HCT116 (cell line): Measurements from ENCODE around the gene DDX56. TPM values are rescaled to one million over a fixed set of nuclear protein-coding genes. Genes with fewer than 3 reads are reported as not detected.
A peak's percentile ranks its signal among the peaks of the same experiment; 100 is the strongest.

Experiments
- ATAC-seq: fragments of 200-7000 bp; cut with Tn5 transposase; 2 replicates; pipeline ENCODE4 v1.9.1; 2020; ENCODE audit warnings: mild to moderate bottlenecking, moderate library complexity
- BruUV-seq: library from RNA; stranded (reverse); fragments of 400-500 nt; replicated peaks from 2 replicates; lab custom pipeline; 2021; lab: Mats Ljungman, UMichigan
- CTCF ChIA-PET: fragments of 300-600 bp; sonication (Branson Sonifier 250); formaldehyde crosslinking; loops from one replicate; lab custom pipeline; 2021; ENCODE audit warnings: antibody characterized with exemption; lab: Charles Lee
- POLR2A ChIA-PET: fragments of 300-600, 350-600 bp; sonication (Branson Sonifier 250); formaldehyde crosslinking; loops from one replicate; lab custom pipeline; 2021; ENCODE audit warnings: antibody characterized with exemption; lab: Charles Lee
- RAD21 ChIA-PET, 2 experiments: fragments of 300-600 bp; sonication (Branson Sonifier 250); formaldehyde crosslinking; loops; one replicate each; lab custom pipeline; 2023; ENCODE audit warnings: low total read pairs in 2 of 2; ENCODE audit not compliant: uncharacterized antibody in 2 of 2, unreplicated experiment in 2 of 2, low non-redundant PET in 1 of 2; lab: Charles Lee
- DNase-seq: peaks from one replicate; pipeline ENCODE4 v3.0.0-alpha.2; 2010; ENCODE audit warnings: low read depth, low spot score
- H2AFZ ChIP-seq: fragments of 200-600 bp; shearing (Covaris generic), sonication (generic); 2 replicates; pipeline ENCODE4 v1.6.1; 2017; ENCODE audit warnings: low read depth, mixed run types, mixed read lengths, antibody characterized with exemption, low read length; ENCODE audit not compliant: poor library complexity, severe bottlenecking
- H3K27ac ChIP-seq: 2 replicates; pipeline ENCODE4 v1.5.1; 2012; ENCODE audit warnings: low read depth, low read length
- H3K27me3 ChIP-seq: fragments of 200-600 bp; sonication (generic); 2 replicates; pipeline ENCODE4 v1.6.1; 2016; ENCODE audit warnings: mixed run types, low read length, mixed read lengths; ENCODE audit not compliant: insufficient read depth
- H3K36me3 ChIP-seq, 2 experiments: fragments of 200-500 bp in 1 of 2; fragments of 200-600 bp in 1 of 2; sonication (Bioruptor generic) in 1 of 2; sonication (generic) in 1 of 2; 2 replicates each; pipeline versions ENCODE4 v1.5.1 to v1.6.1; 2014 to 2016; ENCODE audit warnings: low read length in 2 of 2, inconsistent platforms in 1 of 2, mixed read lengths in 1 of 2, mixed run types in 1 of 2; ENCODE audit not compliant: insufficient read depth in 2 of 2, control insufficient read depth in 1 of 2
- H3K4me1 ChIP-seq, 2 experiments: fragments of 200-600 bp in 1 of 2; sonication (generic) in 1 of 2; 2 replicates each; pipeline versions ENCODE4 v1.5.1 to v1.6.1; 2012 to 2017; ENCODE audit warnings: low read length in 2 of 2, inconsistent platforms in 1 of 2, mild to moderate bottlenecking in 1 of 2, mixed read lengths in 1 of 2, mixed run types in 1 of 2, moderate library complexity in 1 of 2; ENCODE audit not compliant: insufficient read depth in 2 of 2, control insufficient read depth in 1 of 2
- H3K4me2 ChIP-seq: fragments of 200-600 bp; sonication (generic); 2 replicates; pipeline ENCODE4 v1.6.1; 2017; ENCODE audit warnings: mixed run types, low read length, mixed read lengths
- H3K4me3 ChIP-seq, 2 experiments: fragments of 200-600 bp in 1 of 2; sonication (generic) in 1 of 2; replicated peaks in 1 of 2; 2 replicates each; pipeline ENCODE4 v1.5.1; 2011 to 2016; ENCODE audit warnings: low read length in 2 of 2, control low read depth in 1 of 2, low read depth in 1 of 2, mild to moderate bottlenecking in 1 of 2, mixed read lengths in 1 of 2, mixed run types in 1 of 2
- H3K79me2 ChIP-seq: fragments of 200-600 bp; sonication (generic); 2 replicates; pipeline ENCODE4 v1.6.1; 2017; ENCODE audit warnings: mild to moderate bottlenecking, mixed run types, low read length, moderate library complexity, mixed read lengths; ENCODE audit not compliant: insufficient read depth
- H3K9ac ChIP-seq: fragments of 200-600 bp; sonication (generic); 2 replicates; pipeline ENCODE4 v1.6.1; 2016; ENCODE audit warnings: low read length, mixed read lengths
- H3K9me2 ChIP-seq: fragments of 200-600 bp; sonication (generic), shearing (Covaris generic); 2 replicates; pipeline ENCODE4 v1.6.1; 2017; ENCODE audit warnings: mixed run types, mild to moderate bottlenecking, moderate library complexity; ENCODE audit not compliant: insufficient read depth
- H3K9me3 ChIP-seq, 2 experiments: fragments of 200-500 bp in 1 of 2; fragments of 200-600 bp in 1 of 2; sonication (Bioruptor generic) in 1 of 2; sonication (generic) in 1 of 2; 2 replicates each; pipeline ENCODE4 v1.6.1; 2014 to 2017; ENCODE audit warnings: low read length in 2 of 2, mixed read lengths in 2 of 2, inconsistent platforms in 1 of 2, low read depth in 1 of 2, mild to moderate bottlenecking in 1 of 2, mixed run types in 1 of 2, moderate library complexity in 1 of 2; ENCODE audit not compliant: control insufficient read depth in 1 of 2, insufficient read depth in 1 of 2
- H4K20me1 ChIP-seq: fragments of 200-600 bp; sonication (generic), shearing (Covaris generic); 2 replicates; pipeline ENCODE4 v1.6.1; 2017; ENCODE audit warnings: mixed run types, mild to moderate bottlenecking, moderate library complexity; ENCODE audit not compliant: insufficient read depth
- ATF3 ChIP-seq: IDR thresholded peaks from 2 replicates; pipeline ENCODE4 v1.6.1; 2012
- CEBPB ChIP-seq: IDR thresholded peaks from 2 replicates; pipeline ENCODE4 v1.6.1; 2012; ENCODE audit warnings: low read depth
- CTCF ChIP-seq, 3 experiments: fragments of 200-600 bp in 1 of 3; sonication (generic) in 1 of 3; IDR thresholded peaks in 2 of 3; conservative IDR thresholded peaks in 1 of 3; 2 replicates each; pipeline ENCODE4 v1.5.1; 2012 to 2017; ENCODE audit warnings: low read depth in 2 of 3, low read length in 2 of 3, antibody characterized with exemption in 1 of 3, borderline replicate concordance in 1 of 3, control low read depth in 1 of 3, mild to moderate bottlenecking in 1 of 3, mixed read lengths in 1 of 3, mixed run types in 1 of 3, moderate library complexity in 1 of 3; ENCODE audit not compliant: insufficient read depth in 1 of 3
- EGR1 ChIP-seq: IDR thresholded peaks from 2 replicates; pipeline ENCODE4 v1.6.1; 2012; ENCODE audit warnings: low read depth
- ELF1 ChIP-seq: IDR thresholded peaks from 2 replicates; pipeline ENCODE4 v1.6.1; 2012; ENCODE audit warnings: low read depth, borderline replicate concordance
- EZH2phosphoT487 ChIP-seq: fragments of 200-600 bp; IDR thresholded peaks from 2 replicates; pipeline ENCODE4 v1.6.1; 2018; ENCODE audit warnings: antibody characterized with exemption, borderline replicate concordance
- FOSL1 ChIP-seq: IDR thresholded peaks from 2 replicates; pipeline ENCODE4 v1.6.1; 2012; ENCODE audit warnings: low read depth
- JUND ChIP-seq: IDR thresholded peaks from 2 replicates; pipeline ENCODE4 v1.6.1; 2012
- POLR2A ChIP-seq: IDR thresholded peaks from 2 replicates; pipeline ENCODE4 v1.7.0; 2011; ENCODE audit warnings: borderline replicate concordance; ENCODE audit not compliant: insufficient read depth, insufficient read length; ENCODE audit errors: extremely low read depth
- RAD21 ChIP-seq: IDR thresholded peaks from 2 replicates; pipeline ENCODE4 v1.6.1; 2012; ENCODE audit warnings: low read depth, mild to moderate bottlenecking
- SIN3A ChIP-seq: IDR thresholded peaks from 2 replicates; pipeline ENCODE4 v1.6.1; 2012; ENCODE audit warnings: low read depth
- SP1 ChIP-seq: IDR thresholded peaks from 2 replicates; pipeline ENCODE4 v1.6.1; 2012; ENCODE audit warnings: low read depth
- SRF ChIP-seq: IDR thresholded peaks from 2 replicates; pipeline ENCODE4 v1.6.1; 2012; ENCODE audit warnings: low read depth
- TCF7L2 ChIP-seq: IDR thresholded peaks from 2 replicates; pipeline ENCODE4 v1.7.0; 2011; ENCODE audit warnings: borderline replicate concordance, inconsistent platforms; ENCODE audit not compliant: insufficient read depth, insufficient read length; ENCODE audit errors: extremely low read depth
- YY1 ChIP-seq: IDR thresholded peaks from 2 replicates; pipeline ENCODE4 v1.6.1; 2011; ENCODE audit warnings: low read length, low read depth, moderate library complexity, mild to moderate bottlenecking; ENCODE audit not compliant: insufficient replicate concordance; ENCODE audit errors: extremely low read depth
- ZBTB33 ChIP-seq: IDR thresholded peaks from 2 replicates; pipeline ENCODE4 v1.6.1; 2011; ENCODE audit warnings: mild to moderate bottlenecking, low read length, moderate library complexity; ENCODE audit not compliant: insufficient replicate concordance; ENCODE audit errors: extremely low read depth
- ZFX ChIP-seq: fragments of 450-650 bp; IDR thresholded peaks from 2 replicates; pipeline ENCODE4 v1.6.1; 2017
- intact Hi-C: fragments of 100-400 bp; cut with micrococcal nuclease; formaldehyde crosslinking; loops from 2 replicates; pipeline ENCODE4 v1.10.0; 2022
- total RNA-seq: library from RNA; stranded (reverse); gene quantifications from one replicate; pipeline ENCODE4 v1.2.1, GENCODE V29; 2021; ENCODE audit not compliant: unreplicated experiment

The DDX56 gene
- total RNA-seq, 1 experiment from 2014 or later: 119 TPM

- Histone ChIP-seq H3K9me3 (no peaks in the 10 kb centered on the region), H3K79me2 (peaks cover 94% of the 10 kb centered on the region), H3K9me2 (no peaks in the 10 kb centered on the region), H3K36me3 (no peaks in the 10 kb centered on the region; a peak in 1 of 4 replicates), H3K4me2 (no peak overlapping the region), H4K20me1 (no peaks in the 10 kb centered on the region), H3K9ac (no peak overlapping the region), H3K27ac (no peak overlapping the region), H3K27me3 (no peaks in the 10 kb centered on the region), H2AFZ (no peak overlapping the region), H3K4me1 (peaks cover 20 to 63% of the 10 kb centered on the region in 2 experiments), H3K4me3 (no peak overlapping the region)
- DNase-seq (no peak), ATAC-seq (no peak)
- intact Hi-C loops: no loop called here
- TF ChIP-seq JUND: no peak
- TF ChIP-seq ELF1: no peak
- no peak for TF ChIP-seq YY1
- no TSS peak for BruUV-seq
- POLR2A ChIA-PET: interaction anchor here (1.9 kb wide), 1 partner anchor 10 kb away, joined by 7 read pairs; the partner anchor contains the start of gene OGDH
- CTCF ChIA-PET: no interaction called here
- RAD21 ChIA-PET: no interaction called here
Measured at GRCh38 chr7:44616545-44616944, 42.8 kb upstream of the DDX56 start.

GRCh38 chr7:44615793-44616192 is 42.1 kb upstream of the DDX56 start:
- no peak for ATAC-seq
- 0 out of 2 replicates have a peak overlapping the region, but pooled peaks have one; percentile 4 for H3K4me2 ChIP-seq
- intact Hi-C loops: no loop called here
- H3K9ac ChIP-seq: no peak overlapping the region
- H2AFZ ChIP-seq: no peak overlapping the region
- no peak for DNase-seq
- no TSS peak for BruUV-seq
- no peaks in the 10 kb centered on the region; a peak in 1 of 4 replicates for H3K36me3 ChIP-seq
- H3K79me2 ChIP-seq: peaks cover 93% of the 10 kb centered on the region
- no peaks in the 10 kb centered on the region for H3K9me2 ChIP-seq
- H4K20me1 ChIP-seq: no peaks in the 10 kb centered on the region
- ChIA-PET RAD21 (no interaction called here), CTCF (no interaction called here)
- no peak overlapping the region for H3K4me3 ChIP-seq
- H3K9me3 ChIP-seq: no peaks in the 10 kb centered on the region
- H3K27me3 ChIP-seq: no peaks in the 10 kb centered on the region
- no peak overlapping the region for H3K27ac ChIP-seq
- TF ChIP-seq ZFX (no peak), CTCF (IDR thresholded peaks at IDR 0.05 in 2 of 3, conservative IDR thresholded peaks at IDR 0.05 in 1 of 3; ENCODE audit: borderline replicate concordance in 1 of 3, insufficient read depth in 1 of 3, low read depth in 2 of 3, low read length in 2 of 3) (no peak), SRF (no peak), ATF3 (no peak), EGR1 (no peak), EZH2phosphoT487 (no peak), SP1 (no peak), FOSL1 (no peak), ZBTB33 (no peak), CEBPB (no peak), SIN3A (no peak), POLR2A (no peak), RAD21 (no peak), TCF7L2 (no peak)
- TF ChIP-seq, all 23 proteins: peak for 0
- H3K4me1 ChIP-seq: peaks cover 14 to 56% of the 10 kb centered on the region in 2 experiments
- POLR2A ChIA-PET: no interaction called here
